B cell (primary cell): Measurements from ENCODE around the gene GGA3.

Experiments
- CTCF ChIP-seq: fragments of 200-600 bp; IDR thresholded peaks from one replicate; pipeline ENCODE4 v1.8.0; 2022; ENCODE audit warnings: antibody characterized with exemption, mild to moderate bottlenecking
- EZH2 ChIP-seq: IDR thresholded peaks from 2 replicates; pipeline ENCODE4 v1.6.1; 2012; ENCODE audit warnings: borderline replicate concordance, low read depth, mild to moderate bottlenecking, moderate library complexity, low read length; ENCODE audit not compliant: insufficient read depth, poor library complexity, severe bottlenecking

- TF ChIP-seq CTCF (no peak), EZH2 (no peak)
Observed at GRCh38 chr17:75270218-75270965, 9.0 kb upstream of the GGA3 start.
